Aorta (tissue), 5 donors: Measurements from ENCODE around the gene NIPAL4. TPM values are rescaled to one million over a fixed set of nuclear protein-coding genes. Genes with fewer than 3 reads are reported as not detected.
A peak's percentile ranks its signal among the peaks of the same experiment; 100 is the strongest.

Experiments used
- ATAC-seq: fragments of 200-7000 bp; cut with Tn5 transposase; one replicate; pipeline ENCODE4 v1.9.1; 2022; ENCODE audit warnings: moderate library complexity; ENCODE audit not compliant: low FRiP score
- DNase-seq, 2 donors: peaks; one replicate each; pipeline ENCODE4 v3.0.0-alpha.2; 2020
- H3K27ac ChIP-seq, 2 donors: one replicate each; pipeline ENCODE4 v1.5.1; 2013; ENCODE audit warnings: low read length in 2 of 2, mild to moderate bottlenecking in 2 of 2, moderate library complexity in 2 of 2, control low read depth in 1 of 2, inconsistent platforms in 1 of 2, low read depth in 1 of 2
- H3K27me3 ChIP-seq, 2 donors: one replicate each; pipeline ENCODE4 v1.6.1; 2013; ENCODE audit warnings: control low read depth in 1 of 2, low read length in 1 of 2, mild to moderate bottlenecking in 1 of 2, moderate library complexity in 1 of 2; ENCODE audit not compliant: insufficient read depth in 2 of 2, control insufficient read depth in 1 of 2
- H3K36me3 ChIP-seq, 2 donors: one replicate each; pipeline ENCODE4 v1.6.1; 2013; ENCODE audit warnings: control low read depth in 1 of 2, low read length in 1 of 2, mild to moderate bottlenecking in 1 of 2; ENCODE audit not compliant: insufficient read depth in 2 of 2, control insufficient read depth in 1 of 2
- H3K4me1 ChIP-seq, 2 donors: one replicate each; pipeline ENCODE4 v1.6.1; 2013; ENCODE audit warnings: low read length in 2 of 2, control low read depth in 1 of 2, mild to moderate bottlenecking in 1 of 2, moderate library complexity in 1 of 2; ENCODE audit not compliant: insufficient read depth in 2 of 2, control insufficient read depth in 1 of 2
- H3K4me3 ChIP-seq, 2 donors: one replicate each; pipeline ENCODE4 v1.5.1; 2013; ENCODE audit warnings: low read length in 2 of 2, control low read depth in 1 of 2, mild to moderate bottlenecking in 1 of 2
- H3K9me3 ChIP-seq: one replicate; pipeline ENCODE4 v1.6.1; 2013; ENCODE audit warnings: mild to moderate bottlenecking, low read length; ENCODE audit not compliant: control insufficient read depth
- WGBS, 2 donors: extraction: QIAGEN DNeasy Blood & Tissue Kit; methylation state at CpG; one replicate each; pipeline ENCODE4 v1.1.7; 2013; 5-methylcytosine and 5-hydroxymethylcytosine counted together
- intact Hi-C, 2 donors: fragments of 100-400 bp; cut with DNase I; formaldehyde crosslinking; loops; one replicate each; pipeline versions ENCODE4 v1.14.2 to v1.15.0; 2022
- polyA plus RNA-seq, 2 donors: library from polyadenylated mRNA; stranded (reverse); fragments of 200-250 nt; gene quantifications; one replicate each; pipeline ENCODE4 v1.2.3, GENCODE V29; 2013
- total RNA-seq, 2 donors: library from RNA; stranded (reverse); fragmentation: NEBNext Ultra II Directional; extraction: Animal tissue kit (Norgen Biotek cat#: 25700); gene quantifications; one replicate each; pipeline ENCODE4 v1.2.1, GENCODE V29; 2021
- donor health status: healthy with polysubstance abuse.
- donor health status: Bipolar disorder and iron deficiency.
- donor health status: DM: no; HTN: no; CAD: no.
- donor health status: DM: no; HTN: no; CAD: no.
- donor health status: DM: yes; HTN: yes; CAD: no.

The NIPAL4 gene
- total and polyA plus RNA-seq, 4 donors: 0.28 to 0.55 TPM; not detected in 2

- intact Hi-C loops: loop anchor here in 1 of 2 donors (5.0 kb wide), 1 partner anchor 37 kb away; no protein-coding TSS in a partner anchor
- Histone ChIP-seq H3K27ac (no peak overlapping the region), H3K4me1 (no peaks in the 10 kb centered on the region), H3K36me3 (no peaks in the 10 kb centered on the region), H3K4me3 (no peak overlapping the region), H3K9me3 (no peaks in the 10 kb centered on the region), H3K27me3 (no peaks in the 10 kb centered on the region)
- no peak for DNase-seq
- no peak for ATAC-seq
- 65 to 67% methylated on average over 7 of the region's 7 CpGs for WGBS, 2 donors
Measured at GRCh38 chr5:157469687-157470086, 9.7 kb downstream of the NIPAL4 start.

GRCh38 chr5:157470631-157471030, 10.6 kb downstream of the NIPAL4 start:
- Histone ChIP-seq H3K36me3 (no peaks in the 10 kb centered on the region), H3K27me3 (no peaks in the 10 kb centered on the region), H3K4me3 (no peak overlapping the region), H3K9me3 (no peaks in the 10 kb centered on the region), H3K4me1 (no peaks in the 10 kb centered on the region), H3K27ac (no peak overlapping the region)
- 17 to 19% methylated on average over 1 of the region's 1 CpG for WGBS, 2 donors
- no peak for ATAC-seq
- DNase-seq: no peak
- intact Hi-C loops: loop anchor here in 1 of 2 donors (5.0 kb wide), 1 partner anchor 38 kb away; no protein-coding TSS in a partner anchor

GRCh38 chr5:157471709-157472108, 11.7 kb downstream of the NIPAL4 start:
- H3K4me1 ChIP-seq: no peaks in the 10 kb centered on the region
- ATAC-seq (no peak), DNase-seq (no peak)
- H3K27me3 ChIP-seq: no peaks in the 10 kb centered on the region
- H3K9me3 ChIP-seq: no peaks in the 10 kb centered on the region
- intact Hi-C loops: loop anchor here in 1 of 2 donors (5.0 kb wide), 1 partner anchor 39 kb away; no protein-coding TSS in a partner anchor
- H3K27ac ChIP-seq: no peak overlapping the region
- no peak overlapping the region for H3K4me3 ChIP-seq
- WGBS, 2 donors: 100% methylated on average over 1 of the region's 1 CpG
- no peaks in the 10 kb centered on the region for H3K36me3 ChIP-seq

GRCh38 chr5:157473383-157474320, 13.6 kb downstream of the NIPAL4 start:
- DNase-seq: no peak
- Histone ChIP-seq H3K27me3 (no peaks in the 10 kb centered on the region), H3K9me3 (no peaks in the 10 kb centered on the region), H3K36me3 (no peaks in the 10 kb centered on the region), H3K4me3 (no peak overlapping the region), H3K27ac (peak overlapping the region in 1 of 2 donors; percentile 18), H3K4me1 (no peaks in the 10 kb centered on the region)
- intact Hi-C loops: loop anchor here in 1 of 2 donors (5.0 kb wide), 1 partner anchor 41 kb away; no protein-coding TSS in a partner anchor
- 14 to 20% methylated on average over 7 of the region's 7 CpGs for WGBS, 2 donors
- ATAC-seq: no peak

GRCh38 chr5:157475432-157475831, 15.4 kb downstream of the NIPAL4 start:
- ATAC-seq (no peak), DNase-seq (no peak)
- H3K27ac ChIP-seq: no peak overlapping the region
- H3K27me3 ChIP-seq: no peaks in the 10 kb centered on the region
- no peak overlapping the region for H3K4me3 ChIP-seq
- intact Hi-C loops: loop anchor here in 1 of 2 donors (5.0 kb wide), 1 partner anchor 148 kb away; no protein-coding TSS in a partner anchor
- 91 to 94% methylated on average over 3 of the region's 3 CpGs for WGBS, 2 donors
- H3K4me1 ChIP-seq: no peaks in the 10 kb centered on the region
- peaks cover 0 to 3% of the 10 kb centered on the region in 2 donors for H3K36me3 ChIP-seq
- H3K9me3 ChIP-seq: no peaks in the 10 kb centered on the region

GRCh38 chr5:157476702-157477408, 16.8 kb downstream of the NIPAL4 start:
- 52 to 54% methylated on average over 7 of the region's 7 CpGs for WGBS, 2 donors
- H3K9me3 ChIP-seq: no peaks in the 10 kb centered on the region
- peak; percentile 69 for ATAC-seq
- intact Hi-C loops: loop anchor here (2.0 to 5.0 kb wide), 3 partner anchors 110 to 150 kb away; no protein-coding TSS in a partner anchor
- H3K4me1 ChIP-seq: no peaks in the 10 kb centered on the region
- no peak overlapping the region for H3K4me3 ChIP-seq
- no peak overlapping the region for H3K27ac ChIP-seq
- no peaks in the 10 kb centered on the region for H3K27me3 ChIP-seq
- peak in 1 of 2 donors; percentile 4 for DNase-seq
- peaks cover 0 to 9% of the 10 kb centered on the region in 2 donors for H3K36me3 ChIP-seq

GRCh38 chr5:157477814-157478494, 17.9 kb downstream of the NIPAL4 start:
- DNase-seq (no peak), ATAC-seq (no peak)
- WGBS, 2 donors: 3 to 10% methylated on average over 5 of the region's 5 CpGs
- intact Hi-C loops: loop anchor here (2.0 to 5.0 kb wide), 3 partner anchors 111 to 151 kb away; no protein-coding TSS in a partner anchor
- no peak overlapping the region for H3K27ac ChIP-seq
- no peaks in the 10 kb centered on the region for H3K4me1 ChIP-seq
- H3K36me3 ChIP-seq: peaks cover 0 to 9% of the 10 kb centered on the region in 2 donors
- no peak overlapping the region for H3K4me3 ChIP-seq
- no peaks in the 10 kb centered on the region for H3K27me3 ChIP-seq
- no peaks in the 10 kb centered on the region for H3K9me3 ChIP-seq

- H3K9me3 ChIP-seq: no peaks in the 10 kb centered on the region
- peaks cover 0 to 9% of the 10 kb centered on the region in 2 donors for H3K36me3 ChIP-seq
- no peaks in the 10 kb centered on the region for H3K4me1 ChIP-seq
- no peak overlapping the region for H3K4me3 ChIP-seq
- WGBS, 2 donors: 72 to 73% methylated on average over 2 of the region's 2 CpGs
- H3K27me3 ChIP-seq: no peaks in the 10 kb centered on the region
- DNase-seq (no peak), ATAC-seq (no peak)
- H3K27ac ChIP-seq: no peak overlapping the region
- intact Hi-C loops: loop anchor here in 1 of 2 donors (5.0 kb wide), 1 partner anchor 151 kb away; no protein-coding TSS in a partner anchor
Measured at GRCh38 chr5:157478726-157479125, 18.7 kb downstream of the NIPAL4 start.
